CD14-positive monocyte (primary cell): ENCODE data around the gene CHTF8. TPM values are rescaled to one million over a fixed set of nuclear protein-coding genes. Genes with fewer than 3 reads are reported as not detected.

Source experiments
- DNase-seq, 3 donors: peaks; one replicate each; pipeline ENCODE4 v3.0.0-alpha.2; 2011 to 2022
- H2AFZ ChIP-seq: 2 replicates; pipeline ENCODE4 v1.6.0; 2012; ENCODE audit warnings: mild to moderate bottlenecking, low read depth, low read length, inconsistent platforms; ENCODE audit not compliant: insufficient read depth, poor library complexity, severe bottlenecking
- H3K27ac ChIP-seq, 2 donors: 1 replicate in 1 of 2; 2 replicates in 1 of 2; pipeline ENCODE4 v1.5.1; 2012 to 2013; ENCODE audit warnings: low read length in 2 of 2, control low read depth in 1 of 2, inconsistent platforms in 1 of 2, low read depth in 1 of 2, mild to moderate bottlenecking in 1 of 2
- H3K27me3 ChIP-seq, 2 donors: one replicate each; pipeline versions ENCODE4 v1.6.0 to v1.6.1; 2011 to 2013; ENCODE audit warnings: low read length in 2 of 2; ENCODE audit not compliant: control insufficient read depth in 2 of 2, insufficient read depth in 2 of 2
- H3K36me3 ChIP-seq, 2 donors: replicated peaks in 1 of 2; 1 replicate in 1 of 2; 2 replicates in 1 of 2; pipeline versions ENCODE4 v1.5.1 to v1.6.1; 2012 to 2013; ENCODE audit warnings: low read length in 2 of 2, control low read depth in 1 of 2, inconsistent platforms in 1 of 2, mild to moderate bottlenecking in 1 of 2; ENCODE audit not compliant: insufficient read depth in 2 of 2, control insufficient read depth in 1 of 2
- H3K4me1 ChIP-seq, 2 donors: 1 replicate in 1 of 2; 2 replicates in 1 of 2; pipeline versions ENCODE4 v1.5.1 to v1.6.1; 2012 to 2013; ENCODE audit warnings: low read length in 2 of 2, control low read depth in 1 of 2, inconsistent platforms in 1 of 2, mild to moderate bottlenecking in 1 of 2, moderate library complexity in 1 of 2; ENCODE audit not compliant: insufficient read depth in 2 of 2, control insufficient read depth in 1 of 2
- H3K4me2 ChIP-seq: replicated peaks from 2 replicates; pipeline ENCODE3; 2012; ENCODE audit warnings: low read length, moderate library complexity, mild to moderate bottlenecking; ENCODE audit not compliant: poor library complexity, severe bottlenecking; ENCODE audit errors: extremely low read depth
- H3K4me3 ChIP-seq, 3 experiments: fragments of 200-600 bp in 1 of 3; sonication (generic) in 1 of 3; replicated peaks in 1 of 3; 1 replicate in 2 of 3; 2 replicates in 1 of 3; pipeline ENCODE4 v1.5.1; 2011 to 2013; ENCODE audit warnings: low read length in 3 of 3, mild to moderate bottlenecking in 3 of 3, control low read depth in 2 of 3, low read depth in 2 of 3, inconsistent platforms in 1 of 3, moderate library complexity in 1 of 3
- H3K79me2 ChIP-seq: 2 replicates; pipeline ENCODE4 v1.6.0; 2012; ENCODE audit warnings: mild to moderate bottlenecking, control low read depth, inconsistent platforms, low read length, moderate library complexity; ENCODE audit not compliant: insufficient read depth
- H3K9ac ChIP-seq: 2 replicates; pipeline ENCODE4 v1.6.0; 2017; ENCODE audit warnings: low read length, mild to moderate bottlenecking; ENCODE audit not compliant: insufficient read depth, poor library complexity, severe bottlenecking
- H3K9me3 ChIP-seq, 2 donors: replicated peaks in 1 of 2; 1 replicate in 1 of 2; 2 replicates in 1 of 2; pipeline versions ENCODE4 v1.5.1 to v1.6.1; 2012 to 2013; ENCODE audit warnings: low read length in 2 of 2, control low read depth in 1 of 2; ENCODE audit not compliant: control insufficient read depth in 1 of 2, insufficient read depth in 1 of 2
- H4K20me1 ChIP-seq: 2 replicates; pipeline ENCODE4 v1.6.0; 2012; ENCODE audit warnings: mild to moderate bottlenecking, low read length, control low read depth, moderate library complexity; ENCODE audit not compliant: insufficient read depth
- H3K27ac Mint-ChIP-seq, 7 donors: one replicate each; pipeline ENCODE4 v1.8.0; 2020; ENCODE audit warnings: mild to moderate bottlenecking in 7 of 7, mixed read lengths in 7 of 7, moderate library complexity in 6 of 7, inconsistent platforms in 2 of 7
- H3K27me3 Mint-ChIP-seq, 3 donors: one replicate each; pipeline ENCODE4 v1.8.0; 2021 to 2022; ENCODE audit warnings: low read depth in 3 of 3, mild to moderate bottlenecking in 3 of 3, mixed read lengths in 3 of 3, moderate library complexity in 3 of 3, inconsistent platforms in 1 of 3
- H3K36me3 Mint-ChIP-seq, 2 donors: one replicate each; pipeline ENCODE4 v1.8.0; 2020; ENCODE audit warnings: mixed read lengths in 2 of 2, inconsistent platforms in 1 of 2, mild to moderate bottlenecking in 1 of 2
- H3K4me1 Mint-ChIP-seq: one replicate; pipeline ENCODE4 v1.8.0; 2020; ENCODE audit warnings: mild to moderate bottlenecking, mixed read lengths
- H3K4me3 Mint-ChIP-seq, 2 donors: one replicate each; pipeline ENCODE4 v1.8.0; 2020; ENCODE audit warnings: mild to moderate bottlenecking in 2 of 2, mixed read lengths in 2 of 2, moderate library complexity in 1 of 2
- H3K9me3 Mint-ChIP-seq, 7 donors: one replicate each; pipeline ENCODE4 v1.8.0; 2020 to 2022; ENCODE audit warnings: mixed read lengths in 7 of 7, mild to moderate bottlenecking in 6 of 7, moderate library complexity in 6 of 7, inconsistent platforms in 2 of 7
- WGBS: methylation state at CpG from one replicate; pipeline ENCODE4 v1.1.5; 2013; ENCODE audit warnings: missing lambda C conversion rate; ENCODE audit not compliant: insufficient coverage; 5-methylcytosine and 5-hydroxymethylcytosine counted together
- intact Hi-C, 2 donors: fragments of 100-400 bp; cut with micrococcal nuclease; formaldehyde crosslinking; loops; one replicate each; pipeline versions ENCODE4 v1.15.0 to v1.15.1; 2023
- polyA plus RNA-seq, 3 donors: library from polyadenylated mRNA; depleted of rRNA in 1 of 3; unstranded in 2 of 3; stranded (reverse) in 1 of 3; fragments of 300-500 nt in 2 of 3; fragments of >200 nt in 1 of 3; fragmentation: Illumina TruSeq in 2 of 3; gene quantifications; 1 replicate in 2 of 3; 2 replicates in 1 of 3; pipeline ENCODE4 v1.2.3, GENCODE V29; 2012 to 2021
- TF ChIP-seq, protein P1 (sequence below): fragments of 200-600 bp; IDR thresholded peaks from one replicate; pipeline ENCODE4 v1.8.0; 2022; ENCODE audit warnings: antibody characterized with exemption, mild to moderate bottlenecking

Gene CHTF8
- polyA plus RNA-seq, 3 donors, result 45.9 to 172 (median 158) TPM

GRCh38 chr16:69123910-69124309 is 8.5 kb downstream of the CHTF8 start:
- no peak overlapping the region for H3K4me3 ChIP-seq
- no peak overlapping the region for H3K4me2 ChIP-seq
- 77% methylated on average over 1 of the region's 3 CpGs for WGBS
- H3K27me3 ChIP-seq, result no peaks in the 10 kb centered on the region
- H3K9me3 ChIP-seq, result no peaks in the 10 kb centered on the region
- peaks cover 90% of the 10 kb centered on the region for H4K20me1 ChIP-seq
- H3K27me3 Mint-ChIP-seq, result no peaks in the 10 kb centered on the region
- H3K36me3 ChIP-seq, result peaks cover 23 to 39% of the 10 kb centered on the region in 2 donors
- intact Hi-C loops, result loop anchor here (5.0 to 10.0 kb wide), 2 partner anchors 419 to 597 kb away; no protein-coding TSS in a partner anchor
- H3K4me1 Mint-ChIP-seq, result peaks cover 7% of the 10 kb centered on the region
- no peak overlapping the region for H3K9ac ChIP-seq
- peaks cover 15 to 42% of the 10 kb centered on the region in 2 donors for H3K36me3 Mint-ChIP-seq
- no peak overlapping the region for H3K4me3 Mint-ChIP-seq
- H2AFZ ChIP-seq, result no peak overlapping the region
- H3K4me1 ChIP-seq, result no peaks in the 10 kb centered on the region
- DNase-seq, result peak; percentile 35 to 60 (median 59)
- H3K9me3 Mint-ChIP-seq, result no peaks in the 10 kb centered on the region
- no peak overlapping the region for H3K27ac ChIP-seq
- TF ChIP-seq, protein P1, sequence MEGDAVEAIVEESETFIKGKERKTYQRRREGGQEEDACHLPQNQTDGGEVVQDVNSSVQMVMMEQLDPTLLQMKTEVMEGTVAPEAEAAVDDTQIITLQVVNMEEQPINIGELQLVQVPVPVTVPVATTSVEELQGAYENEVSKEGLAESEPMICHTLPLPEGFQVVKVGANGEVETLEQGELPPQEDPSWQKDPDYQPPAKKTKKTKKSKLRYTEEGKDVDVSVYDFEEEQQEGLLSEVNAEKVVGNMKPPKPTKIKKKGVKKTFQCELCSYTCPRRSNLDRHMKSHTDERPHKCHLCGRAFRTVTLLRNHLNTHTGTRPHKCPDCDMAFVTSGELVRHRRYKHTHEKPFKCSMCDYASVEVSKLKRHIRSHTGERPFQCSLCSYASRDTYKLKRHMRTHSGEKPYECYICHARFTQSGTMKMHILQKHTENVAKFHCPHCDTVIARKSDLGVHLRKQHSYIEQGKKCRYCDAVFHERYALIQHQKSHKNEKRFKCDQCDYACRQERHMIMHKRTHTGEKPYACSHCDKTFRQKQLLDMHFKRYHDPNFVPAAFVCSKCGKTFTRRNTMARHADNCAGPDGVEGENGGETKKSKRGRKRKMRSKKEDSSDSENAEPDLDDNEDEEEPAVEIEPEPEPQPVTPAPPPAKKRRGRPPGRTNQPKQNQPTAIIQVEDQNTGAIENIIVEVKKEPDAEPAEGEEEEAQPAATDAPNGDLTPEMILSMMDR, result peak; percentile 74
- H3K79me2 ChIP-seq, result peaks cover 52% of the 10 kb centered on the region
- H3K27ac Mint-ChIP-seq, result no peak overlapping the region

DNA sequence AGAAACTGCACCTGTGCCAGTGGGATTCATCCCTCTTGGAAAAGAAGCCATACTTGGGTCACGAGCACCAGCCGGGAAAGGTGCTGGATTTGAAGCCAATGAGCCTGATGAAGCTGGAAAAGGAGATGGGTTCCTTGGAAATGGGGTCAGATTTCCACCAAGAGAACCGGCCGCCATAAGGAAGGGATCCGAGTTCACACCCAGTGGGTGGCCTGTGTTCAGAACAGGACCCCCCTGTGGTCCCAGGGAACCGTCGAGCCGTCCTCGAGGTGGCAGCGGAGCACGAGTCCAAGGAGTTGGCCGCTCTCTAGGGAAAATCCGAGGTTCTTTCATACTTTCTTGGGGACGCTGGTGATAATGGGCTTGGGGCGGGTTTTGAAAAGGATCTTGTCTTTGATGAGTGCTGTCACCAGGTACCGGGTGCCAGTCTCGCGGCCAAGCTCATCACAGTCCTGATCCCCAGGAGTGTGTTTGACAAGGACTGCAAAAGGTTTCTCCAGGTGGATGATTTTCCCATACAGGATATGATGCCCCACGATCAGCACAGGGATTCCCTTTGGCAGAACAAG is 12.2 kb downstream of the CHTF8 start:
- TF ChIP-seq, protein P1, result no peak
- Histone ChIP-seq H3K9ac (no peak overlapping the region), H3K4me3 (no peak overlapping the region), H2AFZ (no peak overlapping the region), H3K9me3 (no peaks in the 10 kb centered on the region), H3K27ac (no peak overlapping the region), H3K27me3 (no peaks in the 10 kb centered on the region), H4K20me1 (peaks cover 91% of the 10 kb centered on the region), H3K36me3 (peaks cover 46 to 67% of the 10 kb centered on the region in 2 donors), H3K4me2 (no peak overlapping the region), H3K4me1 (no peaks in the 10 kb centered on the region), H3K79me2 (peaks cover 16% of the 10 kb centered on the region)
- H3K4me1 Mint-ChIP-seq, result no peaks in the 10 kb centered on the region
- H3K27me3 Mint-ChIP-seq, result peaks cover 0 to 1% (median 0%) of the 10 kb centered on the region in 3 donors
- WGBS, result 95% methylated on average over 11 of the region's 19 CpGs
- peaks cover 41 to 70% of the 10 kb centered on the region in 2 donors for H3K36me3 Mint-ChIP-seq
- no peak for DNase-seq
- H3K9me3 Mint-ChIP-seq, result no peaks in the 10 kb centered on the region
- intact Hi-C loops, result loop anchor here (5.0 to 10.0 kb wide), 2 partner anchors 415 to 593 kb away; no protein-coding TSS in a partner anchor
- H3K4me3 Mint-ChIP-seq, result no peak overlapping the region
- no peak overlapping the region for H3K27ac Mint-ChIP-seq
